Esophagus squamous epithelium (tissue), 4 donors: ENCODE results near the gene CACNG4.

Source experiments
- POLR2A ChIP-seq, 4 donors: fragments of 450-650 bp; IDR thresholded peaks; one replicate each; pipeline ENCODE4 v1.6.1; 2017; ENCODE audit warnings: antibody characterized with exemption in 4 of 4, mild to moderate bottlenecking in 4 of 4, moderate library complexity in 3 of 4
- TF ChIP-seq, protein P1 (sequence below), 6 experiments: fragments of 450-650 bp in 4 of 6; fragments of 200-600 bp in 2 of 6; sonication (generic) in 2 of 6; IDR thresholded peaks; one replicate each; pipeline ENCODE4 v1.5.1; 2016 to 2019; ENCODE audit warnings: antibody characterized with exemption in 6 of 6, mild to moderate bottlenecking in 4 of 6, moderate library complexity in 4 of 6

DNA sequence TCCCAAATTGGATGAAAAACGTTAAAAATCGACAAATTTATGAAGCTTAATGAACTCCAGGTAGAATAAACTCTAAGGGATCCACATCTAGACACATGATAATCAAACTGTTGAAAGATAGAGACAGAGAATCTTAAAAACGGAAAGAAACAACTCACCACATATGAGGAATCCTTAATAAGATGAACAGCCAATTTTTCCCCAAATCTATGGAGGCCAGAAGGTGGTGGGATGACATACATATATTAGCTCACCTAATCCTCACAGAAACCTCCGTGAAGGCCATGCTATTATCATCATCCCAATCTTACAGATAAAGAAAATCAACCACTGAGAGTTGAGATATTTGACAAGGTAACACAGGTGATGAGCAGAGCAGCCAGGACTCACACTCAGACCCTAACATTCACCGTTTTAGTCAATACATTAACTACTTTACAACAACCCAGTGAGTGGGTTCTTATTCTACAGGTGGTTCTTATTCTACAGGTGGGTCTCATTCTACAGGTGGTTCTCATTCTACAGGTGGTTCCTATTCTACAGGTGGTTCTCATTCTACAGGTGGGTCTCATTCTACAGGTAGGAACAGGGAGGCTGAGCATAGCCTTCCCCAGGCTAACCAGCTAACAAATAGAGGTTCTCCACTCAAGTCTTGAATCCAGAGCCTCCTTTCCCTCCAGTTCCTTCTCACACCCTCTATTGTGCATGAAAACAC is 84.7 kb downstream of the CACNG4 start:
- TF ChIP-seq, protein P1, sequence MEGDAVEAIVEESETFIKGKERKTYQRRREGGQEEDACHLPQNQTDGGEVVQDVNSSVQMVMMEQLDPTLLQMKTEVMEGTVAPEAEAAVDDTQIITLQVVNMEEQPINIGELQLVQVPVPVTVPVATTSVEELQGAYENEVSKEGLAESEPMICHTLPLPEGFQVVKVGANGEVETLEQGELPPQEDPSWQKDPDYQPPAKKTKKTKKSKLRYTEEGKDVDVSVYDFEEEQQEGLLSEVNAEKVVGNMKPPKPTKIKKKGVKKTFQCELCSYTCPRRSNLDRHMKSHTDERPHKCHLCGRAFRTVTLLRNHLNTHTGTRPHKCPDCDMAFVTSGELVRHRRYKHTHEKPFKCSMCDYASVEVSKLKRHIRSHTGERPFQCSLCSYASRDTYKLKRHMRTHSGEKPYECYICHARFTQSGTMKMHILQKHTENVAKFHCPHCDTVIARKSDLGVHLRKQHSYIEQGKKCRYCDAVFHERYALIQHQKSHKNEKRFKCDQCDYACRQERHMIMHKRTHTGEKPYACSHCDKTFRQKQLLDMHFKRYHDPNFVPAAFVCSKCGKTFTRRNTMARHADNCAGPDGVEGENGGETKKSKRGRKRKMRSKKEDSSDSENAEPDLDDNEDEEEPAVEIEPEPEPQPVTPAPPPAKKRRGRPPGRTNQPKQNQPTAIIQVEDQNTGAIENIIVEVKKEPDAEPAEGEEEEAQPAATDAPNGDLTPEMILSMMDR (IDR thresholded peaks at IDR 0.05), result no peak
- TF ChIP-seq POLR2A (IDR thresholded peaks at IDR 0.05), result no peak
